GM12872 (cell line): ENCODE measurements around the gene ARHGAP18.

Experiments used
- TF ChIP-seq, protein P1 (sequence below): IDR thresholded peaks from 3 replicates; pipeline ENCODE4 v1.5.1; 2011; ENCODE audit warnings: low read depth, mild to moderate bottlenecking, low read length, moderate library complexity; ENCODE audit not compliant: insufficient read depth

ARHGAP18 gene

DNA sequence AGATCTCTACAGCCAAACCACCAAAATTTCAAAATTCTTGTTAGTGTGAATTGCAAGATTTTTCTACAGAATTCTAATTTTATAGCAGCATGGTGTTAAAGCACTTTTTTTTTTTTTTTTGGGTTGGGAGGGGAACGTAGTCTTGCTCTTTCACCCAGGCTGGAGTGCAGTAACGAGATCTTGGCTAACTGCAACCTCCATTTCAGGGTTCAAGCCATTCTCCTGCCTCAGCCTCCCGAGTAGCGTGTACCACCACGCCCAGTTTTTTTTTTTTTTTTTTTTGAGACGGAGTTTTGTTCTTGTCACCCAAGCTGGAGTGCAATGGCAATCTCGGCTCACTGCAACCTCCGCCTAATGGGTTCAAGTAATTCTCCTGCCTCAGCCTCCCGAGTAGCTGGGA is 11.5 kb downstream of the ARHGAP18 start:
- TF ChIP-seq, protein P1, sequence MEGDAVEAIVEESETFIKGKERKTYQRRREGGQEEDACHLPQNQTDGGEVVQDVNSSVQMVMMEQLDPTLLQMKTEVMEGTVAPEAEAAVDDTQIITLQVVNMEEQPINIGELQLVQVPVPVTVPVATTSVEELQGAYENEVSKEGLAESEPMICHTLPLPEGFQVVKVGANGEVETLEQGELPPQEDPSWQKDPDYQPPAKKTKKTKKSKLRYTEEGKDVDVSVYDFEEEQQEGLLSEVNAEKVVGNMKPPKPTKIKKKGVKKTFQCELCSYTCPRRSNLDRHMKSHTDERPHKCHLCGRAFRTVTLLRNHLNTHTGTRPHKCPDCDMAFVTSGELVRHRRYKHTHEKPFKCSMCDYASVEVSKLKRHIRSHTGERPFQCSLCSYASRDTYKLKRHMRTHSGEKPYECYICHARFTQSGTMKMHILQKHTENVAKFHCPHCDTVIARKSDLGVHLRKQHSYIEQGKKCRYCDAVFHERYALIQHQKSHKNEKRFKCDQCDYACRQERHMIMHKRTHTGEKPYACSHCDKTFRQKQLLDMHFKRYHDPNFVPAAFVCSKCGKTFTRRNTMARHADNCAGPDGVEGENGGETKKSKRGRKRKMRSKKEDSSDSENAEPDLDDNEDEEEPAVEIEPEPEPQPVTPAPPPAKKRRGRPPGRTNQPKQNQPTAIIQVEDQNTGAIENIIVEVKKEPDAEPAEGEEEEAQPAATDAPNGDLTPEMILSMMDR, result no peak

- TF ChIP-seq, protein P1, result no peak
Observed at GRCh38 chr6:129697788-129698187, 12.2 kb downstream of the ARHGAP18 start.

GRCh38 chr6:129696843-129697242 is 13.1 kb downstream of the ARHGAP18 start:
- TF ChIP-seq, protein P1, result no peak

- TF ChIP-seq, protein P1, result no peak
Observed at GRCh38 chr6:129696028-129696418, 14.0 kb downstream of the ARHGAP18 start.

DNA sequence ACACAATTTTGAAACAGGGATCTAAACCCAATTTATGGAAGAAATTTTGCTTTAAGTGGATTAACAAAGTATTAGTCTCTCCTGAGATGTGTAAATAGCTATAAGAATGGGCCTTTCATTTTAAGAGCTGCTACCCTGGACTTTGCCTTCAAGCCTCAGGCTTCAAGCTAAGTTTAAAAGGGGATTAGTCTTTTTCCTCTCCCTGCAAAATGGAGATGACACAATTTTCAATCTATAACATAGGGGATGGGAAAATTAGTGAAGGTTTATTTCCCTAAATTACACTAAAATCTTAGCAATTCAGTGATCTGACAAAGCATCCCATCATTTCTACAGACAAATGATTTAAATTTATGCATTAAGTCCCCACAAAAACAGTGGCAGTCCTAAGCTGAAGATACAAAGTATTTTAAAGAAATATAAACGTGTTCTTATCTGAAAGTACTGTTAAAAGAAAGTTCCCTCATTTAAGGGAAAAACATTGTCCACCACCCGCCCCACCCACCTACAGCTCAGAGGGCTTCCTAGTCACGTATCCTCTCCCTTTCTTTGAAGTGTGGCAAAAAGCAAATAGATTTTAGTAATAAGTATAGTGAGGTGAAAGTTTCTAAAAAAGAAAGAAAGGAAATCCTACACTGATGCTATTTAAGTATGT is 14.5 kb downstream of the ARHGAP18 start:
- TF ChIP-seq, protein P1, result no peak

- TF ChIP-seq, protein P1, result no peak
Observed at GRCh38 chr6:129694036-129694435, 15.9 kb downstream of the ARHGAP18 start.

GRCh38 chr6:129692467-129692866 is 17.5 kb downstream of the ARHGAP18 start:
- TF ChIP-seq, protein P1, result no peak
